ENCODE data around the gene STMN3. TPM values are rescaled to one million over a fixed set of nuclear protein-coding genes. Genes with fewer than 3 reads are reported as not detected.

Gene STMN3
- total and polyA plus RNA-seq, 2 of the 8 experiments (the other 6 are each of a cell fraction or from before 2014, with no cell fraction given) = 51.5 to 63.1 TPM

GRCh38 chr20:63648190-63648589, 5.0 kb downstream of the STMN3 start:
- no peak overlapping the region for H2BK15ac ChIP-seq (ENCODE audit: low read length)
- no peak overlapping the region for H2AK5ac ChIP-seq (ENCODE audit: low read depth, low read length)
- no peaks in the 10 kb centered on the region; the same call in none of the 2 replicates for H3K79me1 ChIP-seq (ENCODE audit: low read depth, low read length)
- no peak overlapping the region for H3K9ac ChIP-seq (replicated peaks in 1 of 4; ENCODE audit: extremely low read depth in 1 of 4, low read depth in 3 of 4, low read length in 3 of 4)
- no peaks in the 10 kb centered on the region for H3K9me3 ChIP-seq (ENCODE audit: insufficient read depth in 2 of 2, low read depth in 1 of 2, low read length in 1 of 2)
- no peak overlapping the region for H4K5ac ChIP-seq (ENCODE audit: insufficient read length, low read depth, low read length)
- H2AFZ ChIP-seq (ENCODE audit: low read length) = no peak overlapping the region
- no peak for FAIRE-seq
- no peak overlapping the region for H2BK5ac ChIP-seq (ENCODE audit: low read depth, low read length)
- H3K56ac ChIP-seq (replicated peaks; ENCODE audit: insufficient read length, low read depth, low read length) = no peak overlapping the region
- peaks cover 0 to 2% (median 0%) of the 10 kb centered on the region in 4 experiments; a peak in 2 of 7 replicates for H3K27me3 ChIP-seq (replicated peaks in 1 of 4; ENCODE audit: control insufficient read depth in 3 of 4, extremely low read depth in 1 of 4, insufficient read depth in 3 of 4, low read length in 3 of 4)
- no peak overlapping the region for H3K4ac ChIP-seq (replicated peaks; ENCODE audit: insufficient read length, low read depth, low read length)
- no peak overlapping the region for H2BK12ac ChIP-seq (ENCODE audit: low read depth, low read length)
- no peak overlapping the region for H3K4me2 ChIP-seq (ENCODE audit: insufficient read depth in 1 of 2, low read depth in 2 of 2, low read length in 2 of 2)
- no peak overlapping the region for H3K14ac ChIP-seq (ENCODE audit: insufficient read length)
- H3K23me2 ChIP-seq (ENCODE audit: low read depth, low read length) = peaks cover 11% of the 10 kb centered on the region; the same call in 1 of the 2 replicates
- H4K91ac ChIP-seq (replicated peaks; ENCODE audit: insufficient read length, low read length) = no peak overlapping the region
- 90% methylated on average over 6 of the region's 6 CpGs; no CpG with 5 or more reads in 1 of the 2 experiments for WGBS, 2 experiments (ENCODE audit: extremely low coverage in 1 of 2, insufficient coverage in 1 of 2, insufficient read length in 1 of 2, insufficient replicate concordance in 2 of 2, low coverage in 1 of 2, low lambda C conversion rate in 2 of 2, missing lambda C conversion rate in 1 of 2)
- H2BK120ac ChIP-seq (replicated peaks; ENCODE audit: low read depth, low read length) = no peak overlapping the region
- H3K4me1 ChIP-seq (replicated peaks in 1 of 4; ENCODE audit: control insufficient read depth in 3 of 4, insufficient read depth in 4 of 4, low read length in 3 of 4) = peaks cover 0 to 11% (median 4%) of the 10 kb centered on the region in 4 experiments; a peak in 4 of 7 replicates
- H4K20me1 ChIP-seq (replicated peaks in 1 of 2; ENCODE audit: control insufficient read depth in 1 of 2, insufficient read depth in 2 of 2, low read length in 2 of 2) = peaks cover 11 to 16% of the 10 kb centered on the region in 2 experiments
- POLR2A ChIA-PET (ENCODE audit: partially characterized antibody) = no interaction called here
- CTCF ChIA-PET (ENCODE audit: partially characterized antibody) = interaction anchor here (0.7 to 1.0 kb wide), 3 partner anchors 66 to 152 kb away, joined by 3 to 4 read pairs (median 3); no protein-coding TSS in a partner anchor
- H3K36me3 ChIP-seq (ENCODE audit: control insufficient read depth in 2 of 4, insufficient read depth in 4 of 4, low read length in 3 of 4) = no peaks in the 10 kb centered on the region; a peak in 1 of 8 replicates
- H3K27ac ChIP-seq (ENCODE audit: low read depth, low read length) = no peak overlapping the region
- H3K23ac ChIP-seq (ENCODE audit: insufficient read length) = no peak overlapping the region
- no peak overlapping the region for H3K4me3 ChIP-seq (ENCODE audit: extremely low read depth in 1 of 4, insufficient read depth in 2 of 4, low read depth in 3 of 4, low read length in 4 of 4)
- H2BK20ac ChIP-seq (ENCODE audit: low read length) = no peak overlapping the region
- H3K18ac ChIP-seq (ENCODE audit: extremely low read depth, low read length) = no peak overlapping the region
- no peak for DNase-seq (ENCODE audit: low read depth in 1 of 2, low spot score in 2 of 2)
- H4K8ac ChIP-seq (ENCODE audit: extremely low read depth, insufficient read depth, low read length) = no peak overlapping the region
- H3K79me2 ChIP-seq (ENCODE audit: control insufficient read depth in 1 of 2, insufficient read depth in 2 of 2, low read length in 2 of 2) = no peaks in the 10 kb centered on the region
- TF ChIP-seq NANOG (IDR thresholded peaks at IDR 0.05; ENCODE audit: insufficient read depth, low read depth, low read length, poor library complexity, severe bottlenecking) (no peak), RXRA (IDR thresholded peaks at IDR 0.05; ENCODE audit: insufficient read depth, low read depth, low read length) (no peak), POLR2A (IDR thresholded peaks at IDR 0.05; ENCODE audit: control extremely low read depth in 1 of 2, low read depth in 2 of 2, low read length in 2 of 2) (no peak), SIRT6 (IDR thresholded peaks at IDR 0.05; ENCODE audit: low read length) (no peak), CHD1 (IDR thresholded peaks at IDR 0.05; ENCODE audit: low read depth, low read length) (no peak), RBBP5 (IDR thresholded peaks at IDR 0.05; ENCODE audit: borderline replicate concordance, low read depth, low read length) (no peak), YY1 (IDR thresholded peaks at IDR 0.05; ENCODE audit: low read depth, low read length) (no peak), RNF2 (IDR thresholded peaks at IDR 0.05; ENCODE audit: borderline replicate concordance, low read depth, low read length, missing control alignments, poor library complexity, severe bottlenecking) (no peak), TAF1 (IDR thresholded peaks at IDR 0.05; ENCODE audit: low read depth, low read length) (no peak), E2F6 (IDR thresholded peaks at IDR 0.05) (no peak), SUZ12 (IDR thresholded peaks at IDR 0.05; ENCODE audit: low read length) (no peak), ATF3 (IDR thresholded peaks at IDR 0.05; ENCODE audit: insufficient read depth, low read depth, low read length) (no peak)

Data from H1 (cell line).